ENCODE measurements around the gene EFCAB9. TPM values are rescaled to one million over a fixed set of nuclear protein-coding genes. Genes with fewer than 3 reads are reported as not detected.

Gene EFCAB9
- polyA plus RNA-seq, 3 donors: not detected

GRCh38 chr5:172178301-172178987 lies 15.5 kb upstream of the EFCAB9 start:
- peak overlapping the region; percentile 96 to 98 (median 97) for H3K27ac Mint-ChIP-seq

More at GRCh38 chr5:172178301-172178987, 15.5 kb upstream of the EFCAB9 start:
- H3K4me3 ChIP-seq (replicated peaks in 1 of 3; ENCODE audit: low read depth in 2 of 3, low read length in 3 of 3): peak overlapping the region; percentile 2 to 88 (median 10)
- DNase-seq: peak in 1 of 3 donors; percentile 37
- H4K20me1 ChIP-seq (ENCODE audit: insufficient read depth, low read length): peaks cover 100% of the 10 kb centered on the region
- peak overlapping the region; percentile 80 to 87 for H3K4me3 Mint-ChIP-seq
- H3K4me1 ChIP-seq (ENCODE audit: control insufficient read depth in 1 of 2, insufficient read depth in 2 of 2, low read length in 2 of 2): peaks cover 87 to 100% of the 10 kb centered on the region in 2 donors
- H3K27me3 ChIP-seq (ENCODE audit: control insufficient read depth in 2 of 2, insufficient read depth in 2 of 2, low read length in 2 of 2): no peaks in the 10 kb centered on the region
- peak overlapping the region; percentile 92 to 93 for H3K27ac ChIP-seq (ENCODE audit: low read depth in 1 of 2, low read length in 2 of 2)
- TF ChIP-seq, protein P1, sequence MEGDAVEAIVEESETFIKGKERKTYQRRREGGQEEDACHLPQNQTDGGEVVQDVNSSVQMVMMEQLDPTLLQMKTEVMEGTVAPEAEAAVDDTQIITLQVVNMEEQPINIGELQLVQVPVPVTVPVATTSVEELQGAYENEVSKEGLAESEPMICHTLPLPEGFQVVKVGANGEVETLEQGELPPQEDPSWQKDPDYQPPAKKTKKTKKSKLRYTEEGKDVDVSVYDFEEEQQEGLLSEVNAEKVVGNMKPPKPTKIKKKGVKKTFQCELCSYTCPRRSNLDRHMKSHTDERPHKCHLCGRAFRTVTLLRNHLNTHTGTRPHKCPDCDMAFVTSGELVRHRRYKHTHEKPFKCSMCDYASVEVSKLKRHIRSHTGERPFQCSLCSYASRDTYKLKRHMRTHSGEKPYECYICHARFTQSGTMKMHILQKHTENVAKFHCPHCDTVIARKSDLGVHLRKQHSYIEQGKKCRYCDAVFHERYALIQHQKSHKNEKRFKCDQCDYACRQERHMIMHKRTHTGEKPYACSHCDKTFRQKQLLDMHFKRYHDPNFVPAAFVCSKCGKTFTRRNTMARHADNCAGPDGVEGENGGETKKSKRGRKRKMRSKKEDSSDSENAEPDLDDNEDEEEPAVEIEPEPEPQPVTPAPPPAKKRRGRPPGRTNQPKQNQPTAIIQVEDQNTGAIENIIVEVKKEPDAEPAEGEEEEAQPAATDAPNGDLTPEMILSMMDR (IDR thresholded peaks at IDR 0.05): no peak
- peak overlapping the region; percentile 67 for H3K9ac ChIP-seq (ENCODE audit: insufficient read depth, low read length, poor library complexity, severe bottlenecking)
- peaks cover 44 to 56% of the 10 kb centered on the region in 2 donors for H3K36me3 Mint-ChIP-seq
- intact Hi-C loops (cut with micrococcal nuclease): loop anchor here in 1 of 2 donors (2.0 kb wide), 1 partner anchor 64 kb away; no protein-coding TSS in a partner anchor
- 3% methylated on average over 10 of the region's 18 CpGs for WGBS (ENCODE audit: insufficient coverage)
- peaks cover 4 to 20% of the 10 kb centered on the region in 2 donors for H3K36me3 ChIP-seq (replicated peaks in 1 of 2; ENCODE audit: control insufficient read depth in 1 of 2, insufficient read depth in 2 of 2, low read length in 2 of 2)
- H3K4me2 ChIP-seq (replicated peaks; ENCODE audit: extremely low read depth, low read length, poor library complexity, severe bottlenecking): peak overlapping the region; percentile 86
- no peaks in the 10 kb centered on the region for H3K9me3 ChIP-seq (replicated peaks in 1 of 2; ENCODE audit: control insufficient read depth in 1 of 2, insufficient read depth in 1 of 2, low read length in 2 of 2)
- H3K79me2 ChIP-seq (ENCODE audit: insufficient read depth, low read length): peaks cover 100% of the 10 kb centered on the region
- no peak overlapping the region for H2AFZ ChIP-seq (ENCODE audit: insufficient read depth, low read depth, low read length, poor library complexity, severe bottlenecking)
- peaks cover 0 to 9% (median 0%) of the 10 kb centered on the region in 3 donors for H3K27me3 Mint-ChIP-seq (ENCODE audit: low read depth in 3 of 3)
- no peaks in the 10 kb centered on the region for H3K9me3 Mint-ChIP-seq
- H3K4me1 Mint-ChIP-seq: peaks cover 94% of the 10 kb centered on the region

All from CD14-positive monocyte (primary cell).